Skin epidermis (tissue), 12 donors: Measurements from ENCODE around the gene LPO.

ENCODE experiments used
- H3K27ac ChIP-seq, 21 experiments: fragments of 200-600 bp; sonication (generic) in 11 of 21; one replicate each; pipeline ENCODE4 v1.5.0; 2020; ENCODE audit warnings: mild to moderate bottlenecking in 3 of 21, inconsistent platforms in 2 of 21, moderate library complexity in 2 of 21
- H3K4me3 ChIP-seq, 7 experiments: fragments of 200-600 bp; sonication (generic) in 2 of 7; one replicate each; pipeline ENCODE4 v1.5.0; 2020; ENCODE audit warnings: inconsistent platforms in 2 of 7, mild to moderate bottlenecking in 2 of 7, moderate library complexity in 1 of 7

The LPO gene

DNA sequence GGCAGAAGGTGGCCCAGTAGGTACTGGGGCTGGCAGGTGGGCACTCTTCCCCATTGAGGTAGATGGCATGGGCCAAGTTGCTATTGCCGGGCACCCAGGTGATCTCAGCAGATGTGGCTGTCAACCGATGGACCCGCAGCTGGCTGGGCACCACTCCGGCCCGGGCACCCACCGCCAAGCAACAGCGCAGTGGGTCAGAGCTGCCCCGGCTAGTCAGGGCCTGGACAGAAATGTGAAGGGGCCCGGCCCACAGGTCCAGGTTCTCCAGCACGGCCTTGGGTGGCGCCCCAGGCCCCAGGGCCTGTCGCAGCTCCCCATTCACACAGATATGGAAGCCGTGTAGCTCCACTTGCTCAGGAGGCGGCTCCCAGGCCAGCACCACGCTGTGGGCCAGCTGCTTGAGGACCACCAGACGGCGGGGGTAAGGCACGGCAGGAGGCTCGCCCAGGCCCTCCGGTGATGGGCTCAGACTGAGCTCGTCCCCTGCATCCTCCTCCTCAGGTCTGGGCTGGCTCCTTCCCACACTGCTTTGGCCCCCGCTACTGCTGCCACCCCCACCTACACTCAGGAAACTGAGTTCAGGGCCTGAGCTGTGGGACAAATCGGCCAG, 73.7 kb downstream of the LPO start:
- no peak overlapping the region for H3K4me3 ChIP-seq
- H3K27ac ChIP-seq = no peak overlapping the region

- H3K4me3 ChIP-seq = no peak overlapping the region
- H3K27ac ChIP-seq = no peak overlapping the region
Observed at GRCh38 chr17:58312829-58313228, 74.4 kb downstream of the LPO start.

DNA sequence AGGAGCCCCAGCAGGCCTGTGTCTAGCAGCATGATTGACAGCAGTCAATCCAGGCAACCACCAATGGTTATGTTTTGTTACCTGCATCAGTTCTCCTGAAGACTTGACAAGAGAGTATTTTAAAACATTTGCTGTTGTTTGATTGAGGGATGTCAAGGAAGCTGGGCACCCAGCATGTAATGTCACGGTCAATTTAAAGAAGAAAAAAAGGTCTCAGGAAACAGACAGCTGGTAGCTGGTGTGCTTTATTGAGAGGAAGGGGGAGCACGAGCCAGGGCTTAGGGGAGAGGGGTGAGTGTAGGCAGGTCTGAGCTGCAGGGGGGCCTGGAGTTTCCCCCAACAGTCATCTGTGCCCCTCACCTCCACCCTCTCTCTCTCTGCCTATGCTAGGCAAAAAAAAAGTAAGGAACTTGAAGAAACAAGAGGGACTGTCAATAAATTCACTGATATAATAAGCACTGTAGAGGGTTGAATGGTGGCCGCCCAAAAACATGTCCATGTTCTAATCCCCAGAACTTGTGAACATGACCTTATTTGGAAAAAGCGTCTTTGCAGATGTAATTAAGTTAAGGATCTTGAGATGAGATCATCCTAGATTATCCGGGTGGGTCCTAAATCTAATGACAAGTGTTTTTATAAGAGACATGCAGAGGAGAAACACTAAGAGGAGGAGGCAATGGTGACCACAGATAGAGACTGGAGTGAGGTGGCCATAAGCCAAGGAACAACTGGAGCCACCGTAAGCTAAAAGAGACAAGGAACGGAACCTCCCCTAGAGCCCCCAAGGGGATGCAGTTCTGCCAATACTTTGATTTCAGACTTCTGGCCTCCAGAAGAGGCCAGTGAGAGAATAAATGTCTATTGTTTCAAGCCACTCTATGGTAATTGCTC, 75.7 kb downstream of the LPO start:
- no peak overlapping the region for H3K27ac ChIP-seq
- H3K4me3 ChIP-seq = no peak overlapping the region

DNA sequence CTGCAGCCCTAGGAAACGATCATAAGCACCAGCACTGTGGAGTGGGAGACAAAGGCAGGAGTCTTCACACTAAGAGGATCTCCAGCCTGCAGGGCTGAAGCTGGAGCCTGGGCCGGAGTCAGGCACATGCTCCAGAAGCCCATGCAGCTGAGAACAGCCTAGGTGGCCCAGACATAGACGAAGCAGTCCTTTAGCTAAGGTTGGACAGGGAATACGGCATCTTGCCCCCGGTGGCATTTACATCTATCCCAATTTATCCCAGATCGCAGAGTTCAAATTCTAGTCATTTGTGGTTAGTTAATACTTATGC, 76.3 kb downstream of the LPO start:
- Histone ChIP-seq H3K4me3 (no peak overlapping the region), H3K27ac (no peak overlapping the region)

DNA sequence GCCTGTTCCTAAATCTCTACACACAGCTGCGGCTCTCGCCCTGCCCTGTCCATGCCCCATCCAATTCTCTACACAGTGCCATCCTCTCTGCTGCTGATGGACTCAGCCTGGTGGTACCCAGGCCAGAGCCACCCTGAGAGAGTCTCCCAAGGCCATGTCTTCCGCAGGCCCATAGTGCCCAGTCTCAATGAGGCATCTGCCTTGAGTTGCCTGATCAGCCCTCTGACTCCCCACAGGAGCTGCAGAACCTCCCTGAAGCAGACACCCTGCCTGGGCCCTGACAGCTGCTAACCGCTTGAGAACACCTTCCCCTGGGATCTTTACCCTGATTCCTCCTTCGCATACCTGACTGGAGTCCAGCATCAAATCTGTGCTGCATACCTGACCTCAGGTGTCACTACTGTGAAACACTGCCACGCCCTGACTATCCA, 76.9 kb downstream of the LPO start:
- Histone ChIP-seq H3K4me3 (no peak overlapping the region), H3K27ac (no peak overlapping the region)

- H3K27ac ChIP-seq = no peak overlapping the region
- no peak overlapping the region for H3K4me3 ChIP-seq
Observed at GRCh38 chr17:58315750-58316149, 77.4 kb downstream of the LPO start.

DNA sequence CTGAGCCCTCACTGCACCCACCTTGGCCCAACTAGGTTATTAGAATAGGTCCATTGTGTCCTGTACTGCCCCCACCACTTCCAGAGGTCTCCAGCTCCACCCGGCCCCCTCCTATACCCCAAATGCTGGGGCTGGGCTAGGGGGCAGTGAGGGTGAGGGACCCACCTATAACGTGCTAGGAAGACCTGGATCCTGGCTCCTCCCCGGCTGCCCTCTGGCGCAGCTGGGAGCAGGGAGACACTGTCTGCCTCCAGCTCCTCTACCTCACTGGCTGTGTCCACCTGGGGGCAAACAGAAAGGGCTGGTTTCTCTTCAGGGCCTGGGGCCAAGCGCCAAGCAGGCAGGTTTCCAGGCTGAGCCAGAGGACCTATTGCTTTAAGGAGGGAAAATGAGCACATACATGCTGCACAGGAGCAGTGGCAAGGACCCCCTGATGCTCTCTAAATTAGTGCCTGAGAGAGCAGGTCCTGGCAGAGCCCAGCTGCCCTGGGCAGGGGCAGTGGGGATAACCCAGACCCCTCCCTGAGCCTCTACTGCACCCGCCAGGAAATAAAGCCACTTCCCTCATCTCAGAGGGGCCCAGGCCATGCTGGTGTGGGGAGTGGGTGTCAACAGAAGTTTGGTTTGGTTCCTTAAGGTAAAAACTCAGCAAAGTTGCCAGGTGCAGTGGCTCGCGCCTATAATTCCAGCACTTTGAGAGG, 78.0 kb downstream of the LPO start:
- Histone ChIP-seq H3K27ac (no peak overlapping the region), H3K4me3 (no peak overlapping the region)

DNA sequence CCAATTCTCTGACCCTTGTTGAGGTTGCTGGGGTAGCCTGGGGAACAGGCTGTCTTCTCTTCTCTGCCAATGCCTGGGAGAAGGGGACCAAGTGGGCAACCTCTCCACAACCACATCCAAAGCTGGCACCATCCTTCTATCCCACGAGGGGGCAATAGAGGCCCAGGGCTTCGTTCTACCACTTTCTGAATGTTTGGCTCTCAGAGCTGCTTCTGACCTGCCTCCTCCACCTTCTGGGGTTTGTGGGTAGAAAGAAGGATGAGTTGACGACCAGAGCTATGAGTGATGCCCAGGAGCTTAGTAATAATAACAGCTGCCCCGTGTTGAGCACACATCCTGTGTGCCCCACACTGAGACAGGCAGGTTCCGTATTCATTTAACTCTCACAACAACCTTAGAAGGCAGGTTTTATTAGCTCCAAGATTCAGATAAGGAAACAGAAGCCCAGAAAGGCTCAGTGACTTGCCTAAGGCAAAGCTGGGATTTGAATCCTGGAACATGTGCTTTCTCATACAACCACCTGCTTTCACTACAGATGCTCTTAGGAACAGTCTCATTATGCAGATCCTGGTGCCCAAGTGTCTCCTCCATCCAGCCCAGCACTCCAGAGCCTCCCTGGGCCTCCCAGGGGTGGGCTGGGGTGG, 79.2 kb downstream of the LPO start:
- no peak overlapping the region for H3K4me3 ChIP-seq
- peak overlapping the region in 13 of 21 experiments; percentile 6 to 81 (median 34) for H3K27ac ChIP-seq

DNA sequence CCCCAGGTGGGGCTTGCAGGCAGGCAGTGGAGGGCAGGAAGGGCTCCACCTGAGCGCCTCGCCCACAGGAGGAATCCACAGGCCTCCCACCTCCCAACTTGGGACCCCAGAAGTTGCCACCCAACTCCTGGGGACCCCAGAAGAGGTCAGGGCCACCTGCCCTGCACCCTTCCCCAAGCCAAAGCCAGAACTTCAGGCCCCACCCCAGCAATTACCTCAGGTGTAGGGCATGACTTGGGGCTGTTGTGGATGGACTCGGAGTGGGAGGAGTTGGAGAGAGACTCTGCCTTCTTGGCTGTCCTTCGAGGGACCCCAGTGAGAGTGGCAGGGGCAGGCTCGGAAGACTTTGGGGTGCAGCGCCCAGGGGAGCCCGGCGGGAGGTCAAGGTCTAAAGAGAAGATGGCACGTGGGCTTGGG, 79.7 kb downstream of the LPO start:
- H3K27ac ChIP-seq = peak overlapping the region in 13 of 21 experiments; percentile 6 to 81 (median 34)

More for the DNA sequence above, 79.7 kb downstream of the LPO start:
- no peak overlapping the region for H3K4me3 ChIP-seq
